Stomach smooth muscle (tissue), 2 donors: ENCODE measurements around the gene LRP10.

Source experiments
- H3K27ac ChIP-seq: one replicate; pipeline ENCODE4 v1.7.0; 2013; ENCODE audit warnings: mild to moderate bottlenecking, low read length, inconsistent platforms
- H3K27me3 ChIP-seq, 2 donors: one replicate each; pipeline ENCODE4 v1.7.0; 2013; ENCODE audit warnings: low read length in 2 of 2; ENCODE audit not compliant: insufficient read depth in 2 of 2, control insufficient read depth in 1 of 2
- H3K36me3 ChIP-seq, 2 donors: one replicate each; pipeline ENCODE4 v1.7.0; 2013; ENCODE audit warnings: low read length in 2 of 2; ENCODE audit not compliant: control insufficient read depth in 2 of 2, insufficient read depth in 2 of 2
- H3K4me1 ChIP-seq: one replicate; pipeline ENCODE4 v1.7.0; 2013; ENCODE audit warnings: low read length; ENCODE audit not compliant: control insufficient read depth, insufficient read depth
- H3K4me3 ChIP-seq, 2 donors: one replicate each; pipeline ENCODE4 v1.7.0; 2013; ENCODE audit warnings: low read length in 2 of 2
- H3K9ac ChIP-seq, 2 donors: one replicate each; pipeline ENCODE4 v1.7.0; 2013; ENCODE audit warnings: low read length in 2 of 2, mild to moderate bottlenecking in 1 of 2
- H3K9me3 ChIP-seq, 2 donors: one replicate each; pipeline ENCODE4 v1.7.0; 2013; ENCODE audit warnings: low read length in 2 of 2; ENCODE audit not compliant: control insufficient read depth in 2 of 2
- donor health status: healthy.
- donor health status: Pancreatic carcinoma.

LRP10 gene

DNA sequence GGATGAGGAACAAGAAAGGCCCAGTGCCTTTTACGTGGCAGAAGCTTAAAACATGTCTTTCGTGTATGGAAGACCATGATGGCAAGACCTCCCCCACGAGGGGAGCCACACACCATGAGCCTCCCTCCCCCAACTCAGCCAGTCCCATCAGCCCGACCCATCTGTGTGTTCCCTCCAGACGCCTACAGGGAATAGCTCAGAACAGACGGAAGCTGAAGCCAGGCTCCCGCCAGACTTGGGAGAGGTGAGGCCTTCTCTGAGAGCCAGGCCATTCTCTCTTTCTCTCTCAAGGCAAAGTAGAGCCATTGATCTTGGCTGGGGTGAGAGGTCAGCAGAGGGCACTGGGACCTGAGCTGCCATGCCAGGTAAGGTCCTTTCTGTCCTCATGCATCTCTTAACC lies 20.9 kb downstream of the LRP10 start:
- H3K36me3 ChIP-seq = no peaks in the 10 kb centered on the region
- H3K27me3 ChIP-seq = peaks cover 0 to 2% of the 10 kb centered on the region in 2 donors
- H3K4me1 ChIP-seq = peaks cover 7% of the 10 kb centered on the region
- no peak overlapping the region for H3K9ac ChIP-seq
- no peaks in the 10 kb centered on the region for H3K9me3 ChIP-seq
- no peak overlapping the region for H3K27ac ChIP-seq
- no peak overlapping the region for H3K4me3 ChIP-seq

DNA sequence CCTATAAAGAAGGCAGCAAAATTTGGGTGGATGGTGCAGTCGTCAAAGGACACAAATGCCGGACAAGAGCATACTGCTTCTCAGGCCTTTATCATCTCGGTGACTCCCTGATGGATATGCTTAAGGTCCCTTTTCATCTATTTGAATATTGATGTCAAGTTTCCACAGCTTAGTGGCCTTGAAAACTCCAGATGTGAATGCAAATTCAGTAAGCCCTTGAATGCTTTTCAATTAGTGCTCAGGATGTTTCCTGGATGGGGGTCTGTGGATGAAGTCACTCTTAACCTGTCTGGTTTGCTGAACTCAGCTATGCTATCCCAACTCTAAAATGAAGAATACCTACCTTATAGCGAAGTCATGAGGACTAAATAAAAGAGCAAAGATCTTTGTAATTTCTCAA lies 22.2 kb downstream of the LRP10 start:
- no peak overlapping the region for H3K27ac ChIP-seq
- no peaks in the 10 kb centered on the region for H3K9me3 ChIP-seq
- no peak overlapping the region for H3K4me3 ChIP-seq
- H3K36me3 ChIP-seq = no peaks in the 10 kb centered on the region
- peak overlapping the region in 1 of 2 donors; percentile 13 for H3K9ac ChIP-seq
- H3K4me1 ChIP-seq = peaks cover 5% of the 10 kb centered on the region
- no peaks in the 10 kb centered on the region for H3K27me3 ChIP-seq

GRCh38 chr14:22895402-22895801 lies 23.9 kb downstream of the LRP10 start:
- Histone ChIP-seq H3K27me3 (no peaks in the 10 kb centered on the region), H3K9me3 (no peaks in the 10 kb centered on the region)

DNA sequence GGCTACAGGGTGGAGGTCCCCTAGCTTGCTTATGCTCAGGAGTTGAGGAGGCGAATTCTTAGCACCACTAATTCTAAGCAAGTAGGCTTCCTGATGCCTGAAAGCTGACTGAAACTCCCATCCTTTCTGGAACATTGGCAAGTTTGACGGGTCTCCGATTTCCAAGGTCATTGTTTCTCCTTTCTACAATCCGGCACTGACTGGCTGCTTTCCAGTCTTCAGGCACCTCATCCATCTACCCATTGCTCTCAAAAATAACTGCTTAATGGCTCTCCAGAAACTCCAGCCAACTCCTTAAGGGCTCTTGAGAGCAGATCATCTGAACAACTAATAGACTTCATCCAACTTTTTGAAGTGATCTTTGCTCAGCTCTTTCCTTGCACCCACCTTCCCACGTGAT lies 24.8 kb downstream of the LRP10 start:
- Histone ChIP-seq H3K9me3 (no peaks in the 10 kb centered on the region), H3K4me3 (no peak overlapping the region), H3K4me1 (peaks cover 12% of the 10 kb centered on the region), H3K9ac (no peak overlapping the region), H3K27me3 (no peaks in the 10 kb centered on the region), H3K27ac (no peak overlapping the region), H3K36me3 (peaks cover 7 to 11% of the 10 kb centered on the region in 2 donors)

More at GRCh38 chr14:22895402-22895801, 23.9 kb downstream of the LRP10 start:
- Histone ChIP-seq H3K36me3 (peaks cover 0 to 2% of the 10 kb centered on the region in 2 donors), H3K4me1 (peaks cover 12% of the 10 kb centered on the region), H3K27ac (no peak overlapping the region), H3K4me3 (no peak overlapping the region), H3K9ac (peak overlapping the region in 1 of 2 donors; percentile 36)

- Histone ChIP-seq H3K9me3 (no peaks in the 10 kb centered on the region), H3K4me3 (no peak overlapping the region), H3K4me1 (peaks cover 12% of the 10 kb centered on the region), H3K27ac (no peak overlapping the region), H3K36me3 (peaks cover 11 to 14% of the 10 kb centered on the region in 2 donors), H3K9ac (no peak overlapping the region), H3K27me3 (no peaks in the 10 kb centered on the region)
Observed at GRCh38 chr14:22896760-22897159, 25.2 kb downstream of the LRP10 start.

- Histone ChIP-seq H3K9ac (no peak overlapping the region), H3K27me3 (no peaks in the 10 kb centered on the region), H3K9me3 (no peaks in the 10 kb centered on the region), H3K4me3 (no peak overlapping the region), H3K27ac (no peak overlapping the region), H3K36me3 (peaks cover 17 to 19% of the 10 kb centered on the region in 2 donors), H3K4me1 (peaks cover 12% of the 10 kb centered on the region)
Observed at GRCh38 chr14:22897357-22897756, 25.8 kb downstream of the LRP10 start.

DNA sequence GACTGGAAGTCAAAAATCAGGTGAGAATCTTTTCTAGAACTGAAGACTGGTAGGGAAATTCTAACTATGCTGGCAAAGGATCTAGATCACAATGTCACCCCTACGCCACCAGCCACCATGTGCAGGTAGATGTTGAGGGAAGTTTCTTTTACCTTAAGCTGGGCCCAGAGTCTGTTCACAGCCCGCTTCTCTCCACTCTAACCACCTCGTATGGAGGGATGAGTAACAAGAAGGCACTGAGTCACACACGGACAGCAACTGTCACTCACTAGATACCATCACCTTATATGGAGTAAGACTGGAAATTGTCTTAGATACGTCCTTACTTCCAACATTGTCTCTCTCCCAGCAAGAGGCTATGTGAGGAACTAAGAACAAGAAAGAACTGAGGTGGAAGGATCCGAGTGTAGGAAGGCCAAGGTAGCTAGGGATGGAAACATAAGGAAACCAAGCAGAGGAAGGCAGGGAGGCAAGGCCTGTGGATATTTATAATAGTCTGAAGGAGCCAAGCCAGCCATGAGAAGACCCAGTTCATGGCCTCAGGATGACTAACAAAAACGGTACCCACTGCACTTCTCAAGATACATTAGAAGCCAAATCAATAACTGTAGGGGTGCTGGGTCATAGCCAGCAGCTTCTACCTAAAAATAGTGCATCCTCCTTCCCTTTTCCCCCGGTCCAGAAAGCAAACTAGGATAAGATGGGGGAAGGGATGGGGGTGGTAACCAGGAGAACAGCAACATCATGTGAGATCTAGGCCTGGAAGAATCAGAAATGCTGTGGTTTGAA lies 27.0 kb downstream of the LRP10 start:
- no peak overlapping the region for H3K27ac ChIP-seq
- H3K4me3 ChIP-seq = no peak overlapping the region
- peaks cover 12% of the 10 kb centered on the region for H3K4me1 ChIP-seq
- no peaks in the 10 kb centered on the region for H3K27me3 ChIP-seq
- H3K36me3 ChIP-seq = peaks cover 24 to 27% of the 10 kb centered on the region in 2 donors
- H3K9me3 ChIP-seq = no peaks in the 10 kb centered on the region
- H3K9ac ChIP-seq = no peak overlapping the region

- peaks cover 12% of the 10 kb centered on the region for H3K4me1 ChIP-seq
- no peak overlapping the region for H3K4me3 ChIP-seq
- H3K9me3 ChIP-seq = no peaks in the 10 kb centered on the region
- peak overlapping the region in 1 of 2 donors; percentile 36 for H3K9ac ChIP-seq
- H3K27ac ChIP-seq = peak overlapping the region; percentile 41
- no peaks in the 10 kb centered on the region for H3K27me3 ChIP-seq
- H3K36me3 ChIP-seq = peaks cover 40 to 45% of the 10 kb centered on the region in 2 donors
Observed at GRCh38 chr14:22900081-22900799, 28.7 kb downstream of the LRP10 start.

- no peak overlapping the region for H3K27ac ChIP-seq
- no peak overlapping the region for H3K4me3 ChIP-seq
- H3K27me3 ChIP-seq = no peaks in the 10 kb centered on the region
- no peaks in the 10 kb centered on the region for H3K9me3 ChIP-seq
- H3K36me3 ChIP-seq = peaks cover 53 to 58% of the 10 kb centered on the region in 2 donors
- H3K9ac ChIP-seq = no peak overlapping the region
- peaks cover 12% of the 10 kb centered on the region for H3K4me1 ChIP-seq
Observed at GRCh38 chr14:22901799-22902198, 30.3 kb downstream of the LRP10 start.

DNA sequence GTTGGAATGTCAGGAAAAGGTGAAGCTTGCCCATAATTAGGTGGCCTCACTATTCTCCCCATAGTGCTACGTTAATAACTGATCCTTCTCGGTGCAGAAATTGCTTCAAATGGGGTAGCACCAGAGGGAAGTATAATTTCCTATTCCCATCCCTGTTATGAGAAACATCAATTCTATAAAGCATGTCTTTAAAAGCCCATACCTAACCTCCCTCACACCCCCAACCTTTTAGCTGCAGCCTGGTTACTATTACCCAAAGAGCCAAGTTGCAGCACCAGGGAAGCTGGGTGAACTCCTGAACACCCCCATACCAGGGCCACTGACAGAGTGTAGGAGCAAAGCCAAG lies 32.2 kb downstream of the LRP10 start:
- no peaks in the 10 kb centered on the region for H3K27me3 ChIP-seq
- H3K9me3 ChIP-seq = no peaks in the 10 kb centered on the region
- H3K4me1 ChIP-seq = peaks cover 7% of the 10 kb centered on the region
- H3K9ac ChIP-seq = peak overlapping the region in 1 of 2 donors; percentile 13
- peak overlapping the region; percentile 11 for H3K27ac ChIP-seq
- H3K36me3 ChIP-seq = peaks cover 57 to 64% of the 10 kb centered on the region in 2 donors
- H3K4me3 ChIP-seq = no peak overlapping the region

- Histone ChIP-seq H3K9me3 (no peaks in the 10 kb centered on the region), H3K9ac (no peak overlapping the region), H3K27me3 (no peaks in the 10 kb centered on the region), H3K4me1 (no peaks in the 10 kb centered on the region), H3K27ac (no peak overlapping the region), H3K36me3 (peaks cover 66 to 69% of the 10 kb centered on the region in 2 donors), H3K4me3 (no peak overlapping the region)
Observed at GRCh38 chr14:22905627-22906026, 34.1 kb downstream of the LRP10 start.
